C1 segment of cervical spinal cord (tissue), 14 donors: ENCODE results near the gene PNKP.

Experiments
- DNase-seq, 14 donors: peaks; one replicate each; lab custom pipeline; 2025; lab: John Stamatoyannopoulos, UW

PNKP gene

GRCh38 chr19:49860336-49861102, 6.9 kb downstream of the PNKP start:
- DNase-seq, result no peak

- DNase-seq, result no peak
Measured at GRCh38 chr19:49859682-49860335, 7.6 kb downstream of the PNKP start.

- peak in 9 of 14 donors; percentile 21 to 79 (median 45) for DNase-seq
Measured at GRCh38 chr19:49858088-49858985, 9.0 kb downstream of the PNKP start.

GRCh38 chr19:49857838-49858087, 9.6 kb downstream of the PNKP start:
- DNase-seq, result no peak

GRCh38 chr19:49857061-49857837, 10.1 kb downstream of the PNKP start:
- DNase-seq, result no peak

- no peak for DNase-seq
Measured at GRCh38 chr19:49856574-49857021, 10.8 kb downstream of the PNKP start.

- no peak for DNase-seq
Measured at GRCh38 chr19:49855676-49856573, 11.5 kb downstream of the PNKP start.

- DNase-seq, result no peak
Measured at GRCh38 chr19:49855277-49855675, 12.1 kb downstream of the PNKP start.

- DNase-seq, result no peak
Measured at GRCh38 chr19:49854378-49855263, 12.8 kb downstream of the PNKP start.

- no peak for DNase-seq
Measured at GRCh38 chr19:49853852-49854377, 13.5 kb downstream of the PNKP start.

GRCh38 chr19:49852631-49853126, 14.7 kb downstream of the PNKP start:
- DNase-seq, result no peak

GRCh38 chr19:49851456-49852259, 15.7 kb downstream of the PNKP start:
- DNase-seq, result peak in 4 of 14 donors; percentile 27 to 47 (median 41)

GRCh38 chr19:49850487-49851342, 16.7 kb downstream of the PNKP start, which contains the start of gene PTOV1:
TSS of gene PTOV1 (plus strand) at chr19:49851159.
- peak in 13 of 14 donors; percentile 72 to 95 (median 90) for DNase-seq

- DNase-seq, result no peak
Measured at GRCh38 chr19:49850221-49850486, 17.2 kb downstream of the PNKP start.

GRCh38 chr19:49849433-49850220, 17.7 kb downstream of the PNKP start:
- DNase-seq, result no peak

- no peak for DNase-seq
Measured at GRCh38 chr19:49848938-49849337, 18.4 kb downstream of the PNKP start.
